H9 (cell line): Measurements from ENCODE around the gene CACNG5. TPM values are rescaled to one million over a fixed set of nuclear protein-coding genes. Genes with fewer than 3 reads are reported as not detected.

ENCODE experiments used
- DNase-seq: peaks from one replicate; pipeline ENCODE4 v3.0.0-alpha.2; 2017
- H2AFZ ChIP-seq: one replicate; pipeline ENCODE4 v1.6.1; 2013; ENCODE audit warnings: mild to moderate bottlenecking, low read length, control low read depth, moderate library complexity
- H2AK5ac ChIP-seq: 2 replicates; pipeline ENCODE4 v1.6.1; 2013; ENCODE audit warnings: low read length, control low read depth, mixed read lengths; ENCODE audit not compliant: insufficient read length
- H2BK120ac ChIP-seq: one replicate; pipeline ENCODE4 v1.6.1; 2013; ENCODE audit warnings: low read depth, mild to moderate bottlenecking, low read length, control low read depth, inconsistent platforms; ENCODE audit not compliant: poor library complexity, severe bottlenecking
- H2BK12ac ChIP-seq: 2 replicates; pipeline ENCODE4 v1.6.1; 2013; ENCODE audit warnings: low read length, control low read depth, mixed read lengths, low read depth; ENCODE audit not compliant: insufficient read length
- H2BK15ac ChIP-seq: 2 replicates; pipeline ENCODE4 v1.6.1; 2013; ENCODE audit warnings: low read depth, low read length, control low read depth
- H2BK20ac ChIP-seq: one replicate; pipeline ENCODE4 v1.6.1; 2013; ENCODE audit warnings: low read depth, mild to moderate bottlenecking, low read length, control low read depth, inconsistent platforms; ENCODE audit not compliant: poor library complexity, severe bottlenecking
- H2BK5ac ChIP-seq: 2 replicates; pipeline ENCODE4 v1.6.1; 2013; ENCODE audit warnings: low read length, control low read depth, mixed read lengths; ENCODE audit not compliant: insufficient read length
- H3K14ac ChIP-seq: 2 replicates; pipeline ENCODE4 v1.6.1; 2013; ENCODE audit warnings: low read length, control low read depth; ENCODE audit not compliant: insufficient read depth
- H3K18ac ChIP-seq: 2 replicates; pipeline ENCODE4 v1.6.1; 2013; ENCODE audit warnings: low read depth, mild to moderate bottlenecking, mixed read lengths, low read length, control low read depth; ENCODE audit not compliant: insufficient read length
- H3K23ac ChIP-seq: 2 replicates; pipeline ENCODE4 v1.6.1; 2013; ENCODE audit warnings: low read length, control low read depth, mixed read lengths, low read depth; ENCODE audit not compliant: insufficient read length
- H3K23me2 ChIP-seq: 2 replicates; pipeline ENCODE4 v1.6.1; 2013; ENCODE audit warnings: low read depth, mild to moderate bottlenecking, mixed read lengths, low read length, control low read depth; ENCODE audit not compliant: insufficient read length, poor library complexity, severe bottlenecking
- H3K27ac ChIP-seq: 2 replicates; pipeline ENCODE4 v1.5.1; 2013; ENCODE audit warnings: low read length, control low read depth, mixed read lengths, low read depth; ENCODE audit not compliant: insufficient read length
- H3K27me3 ChIP-seq: 2 replicates; pipeline ENCODE4 v1.6.1; 2013; ENCODE audit warnings: low read length, control low read depth, inconsistent platforms; ENCODE audit not compliant: insufficient read depth
- H3K4ac ChIP-seq: 2 replicates; pipeline ENCODE4 v1.6.1; 2013; ENCODE audit warnings: low read depth, mild to moderate bottlenecking, control low read depth, inconsistent platforms, low read length, moderate library complexity
- H3K4me1 ChIP-seq: 2 replicates; pipeline ENCODE4 v1.6.1; 2013; ENCODE audit warnings: low read length, control low read depth, inconsistent platforms; ENCODE audit not compliant: insufficient read depth
- H3K4me2 ChIP-seq: 2 replicates; pipeline ENCODE4 v1.6.1; 2013; ENCODE audit warnings: low read length, control low read depth, mixed read lengths; ENCODE audit not compliant: insufficient read length, insufficient read depth
- H3K56ac ChIP-seq: 2 replicates; pipeline ENCODE4 v1.6.1; 2013; ENCODE audit warnings: low read depth, mild to moderate bottlenecking, mixed read lengths, low read length, control low read depth; ENCODE audit not compliant: insufficient read length
- H3K79me1 ChIP-seq: 2 replicates; pipeline ENCODE4 v1.6.1; 2013; ENCODE audit warnings: low read depth, mild to moderate bottlenecking, moderate library complexity, low read length, control low read depth, inconsistent platforms; ENCODE audit not compliant: insufficient read depth, poor library complexity, severe bottlenecking
- H3K79me2 ChIP-seq: 2 replicates; pipeline ENCODE4 v1.6.1; 2013; ENCODE audit warnings: low read length, control low read depth, inconsistent platforms; ENCODE audit not compliant: insufficient read depth
- H3K9ac ChIP-seq: 2 replicates; pipeline ENCODE4 v1.6.1; 2013; ENCODE audit warnings: low read length, control low read depth, mixed read lengths; ENCODE audit not compliant: insufficient read length; ENCODE audit errors: extremely low read depth
- H3K9me3 ChIP-seq: one replicate; pipeline ENCODE4 v1.6.1; 2013; ENCODE audit warnings: low read depth, low read length, inconsistent platforms; ENCODE audit not compliant: control insufficient read depth
- H3T11ph ChIP-seq: one replicate; pipeline ENCODE4 v1.6.1; 2013; ENCODE audit warnings: mild to moderate bottlenecking, low read length, control low read depth, inconsistent platforms
- H4K20me1 ChIP-seq: one replicate; pipeline ENCODE4 v1.6.1; 2013; ENCODE audit not compliant: control insufficient read depth, insufficient read length, insufficient read depth
- H4K5ac ChIP-seq: 2 replicates; pipeline ENCODE4 v1.6.1; 2013; ENCODE audit warnings: low read depth, mild to moderate bottlenecking, mixed read lengths, low read length, control low read depth; ENCODE audit not compliant: insufficient read length
- H4K8ac ChIP-seq: replicated peaks from 2 replicates; pipeline ENCODE4 v1.6.1; 2013; ENCODE audit warnings: low read length, control low read depth, mixed read lengths, low read depth; ENCODE audit not compliant: insufficient read length
- H4K91ac ChIP-seq: 2 replicates; pipeline ENCODE4 v1.6.1; 2013; ENCODE audit warnings: low read depth, mild to moderate bottlenecking, moderate library complexity, mixed read lengths, low read length, control low read depth; ENCODE audit not compliant: insufficient read length
- H3K27ac Mint-ChIP-seq, 3 experiments: 2 replicates in 2 of 3; 3 replicates in 1 of 3; pipeline ENCODE4 v1.8.0; 2020 to 2021; ENCODE audit warnings: mixed read lengths in 3 of 3, mild to moderate bottlenecking in 1 of 3, moderate library complexity in 1 of 3
- H3K27me3 Mint-ChIP-seq: 2 replicates; pipeline ENCODE4 v1.8.0; 2021; ENCODE audit warnings: low read depth, mild to moderate bottlenecking, moderate library complexity, mixed read lengths
- H3K36me3 Mint-ChIP-seq, 3 experiments: 2 replicates in 2 of 3; 3 replicates in 1 of 3; pipeline ENCODE4 v1.8.0; 2020 to 2021; ENCODE audit warnings: low read depth in 3 of 3, mixed read lengths in 3 of 3; ENCODE audit not compliant: insufficient read depth in 1 of 3
- H3K4me1 Mint-ChIP-seq, 2 experiments: 2 replicates each; pipeline ENCODE4 v1.8.0; 2020; ENCODE audit warnings: mixed read lengths in 2 of 2
- H3K4me3 Mint-ChIP-seq, 2 experiments: 2 replicates in 1 of 2; 3 replicates in 1 of 2; pipeline ENCODE4 v1.8.0; 2020 to 2021; ENCODE audit warnings: mild to moderate bottlenecking in 2 of 2, mixed read lengths in 2 of 2, moderate library complexity in 1 of 2
- H3K9me3 Mint-ChIP-seq, 2 experiments: 2 replicates in 1 of 2; 3 replicates in 1 of 2; pipeline ENCODE4 v1.8.0; 2020; ENCODE audit warnings: mild to moderate bottlenecking in 2 of 2, mixed read lengths in 2 of 2, moderate library complexity in 1 of 2
- CTCF ChIP-seq: fragments of 200-600 bp; sonication (generic); conservative IDR thresholded peaks from 3 replicates; pipeline ENCODE4 v1.8.0; 2021; ENCODE audit warnings: antibody characterized with exemption, mild to moderate bottlenecking
- WGBS: extraction: QIAGEN DNeasy Blood & Tissue Kit; methylation state at CpG from one replicate; pipeline ENCODE4 v1.1.7; 2013; ENCODE audit warnings: missing lambda C conversion rate, low lambda C conversion rate, mixed read lengths; ENCODE audit not compliant: insufficient read length; ENCODE audit errors: extremely low coverage; 5-methylcytosine and 5-hydroxymethylcytosine counted together
- total RNA-seq: library from RNA; stranded (reverse); gene quantifications from 2 replicates; pipeline ENCODE4 v1.2.1, GENCODE V29; 2021

Gene CACNG5
- total RNA-seq, 1 experiment from 2014 or later: 1.6 TPM

- Histone ChIP-seq H2BK15ac (no peak overlapping the region), H3K27me3 (no peaks in the 10 kb centered on the region), H2BK20ac (no peak overlapping the region), H3K9ac (no peak overlapping the region), H3K79me1 (no peaks in the 10 kb centered on the region), H3K27ac (no peak overlapping the region), H3K14ac (peak overlapping the region; percentile 27; the same call in 1 of the 2 replicates), H3K23ac (no peak overlapping the region), H3K9me3 (no peaks in the 10 kb centered on the region), H3K56ac (no peak overlapping the region), H4K8ac (no peak overlapping the region), H4K20me1 (no peaks in the 10 kb centered on the region), H4K5ac (no peak overlapping the region), H2AFZ (no peak overlapping the region), H2BK12ac (no peak overlapping the region), H2BK120ac (no peak overlapping the region), H4K91ac (no peak overlapping the region), H3K23me2 (peaks cover 3% of the 10 kb centered on the region), H3K4me2 (no peak overlapping the region), H2AK5ac (no peak overlapping the region), H3K4me1 (no peaks in the 10 kb centered on the region), H3K4ac (no peak overlapping the region), H2BK5ac (no peak overlapping the region), H3K79me2 (no peaks in the 10 kb centered on the region), H3K18ac (no peak overlapping the region), H3T11ph (no peak overlapping the region)
- peaks cover 7% of the 10 kb centered on the region for H3K27me3 Mint-ChIP-seq
- H3K36me3 Mint-ChIP-seq: peaks cover 7 to 31% (median 16%) of the 10 kb centered on the region in 3 experiments
- peak overlapping the region in 1 of 3 experiments; percentile 78; a peak in 1 of 7 replicates for H3K27ac Mint-ChIP-seq
- TF ChIP-seq CTCF: no peak
- no CpG with 5 or more reads among the region's 16 CpGs for WGBS
- H3K4me3 Mint-ChIP-seq: no peak overlapping the region
- no peak for DNase-seq
- H3K4me1 Mint-ChIP-seq: no peaks in the 10 kb centered on the region
- H3K9me3 Mint-ChIP-seq: peaks cover 21 to 29% of the 10 kb centered on the region in 2 experiments
These were observed 50.0 kb downstream of the CACNG5 start for GRCh38 chr17:66884931-66885330.
